H7 (cell line): ENCODE results near the gene TBP. TPM values are rescaled to one million over a fixed set of nuclear protein-coding genes. Genes with fewer than 3 reads are reported as not detected.
"Not testable (repeated sequence)": the region's sequence is repeated elsewhere in the genome, so short reads cannot be mapped to it uniquely, and the experiment has no call there.

Experiments used
- DNase-seq: peaks from one replicate; pipeline ENCODE4 v3.0.0; 2012
- H3K27me3 ChIP-seq: 2 replicates; pipeline ENCODE4 v1.6.0; 2011; ENCODE audit warnings: mild to moderate bottlenecking, low read length; ENCODE audit not compliant: control insufficient read depth, insufficient read depth
- H3K36me3 ChIP-seq: replicated peaks from 2 replicates; pipeline ENCODE4 v1.5.1; 2011; ENCODE audit warnings: low read length; ENCODE audit not compliant: control insufficient read depth, insufficient read depth
- H3K4me3 ChIP-seq: 2 replicates; pipeline ENCODE4 v1.5.1; 2011; ENCODE audit warnings: low read depth, mild to moderate bottlenecking, control low read depth, low read length, moderate library complexity; ENCODE audit not compliant: insufficient read depth
- total RNA-seq: library from RNA; depleted of rRNA; stranded (reverse); fragments of >200 nt; shearing (Covaris generic); gene quantifications from 2 replicates; pipeline ENCODE4 v1.2.3, GENCODE V29; 2014; rRNA removed

Gene TBP
- total RNA-seq, result 20.8 and 23.4 TPM in 2 replicates

DNA sequence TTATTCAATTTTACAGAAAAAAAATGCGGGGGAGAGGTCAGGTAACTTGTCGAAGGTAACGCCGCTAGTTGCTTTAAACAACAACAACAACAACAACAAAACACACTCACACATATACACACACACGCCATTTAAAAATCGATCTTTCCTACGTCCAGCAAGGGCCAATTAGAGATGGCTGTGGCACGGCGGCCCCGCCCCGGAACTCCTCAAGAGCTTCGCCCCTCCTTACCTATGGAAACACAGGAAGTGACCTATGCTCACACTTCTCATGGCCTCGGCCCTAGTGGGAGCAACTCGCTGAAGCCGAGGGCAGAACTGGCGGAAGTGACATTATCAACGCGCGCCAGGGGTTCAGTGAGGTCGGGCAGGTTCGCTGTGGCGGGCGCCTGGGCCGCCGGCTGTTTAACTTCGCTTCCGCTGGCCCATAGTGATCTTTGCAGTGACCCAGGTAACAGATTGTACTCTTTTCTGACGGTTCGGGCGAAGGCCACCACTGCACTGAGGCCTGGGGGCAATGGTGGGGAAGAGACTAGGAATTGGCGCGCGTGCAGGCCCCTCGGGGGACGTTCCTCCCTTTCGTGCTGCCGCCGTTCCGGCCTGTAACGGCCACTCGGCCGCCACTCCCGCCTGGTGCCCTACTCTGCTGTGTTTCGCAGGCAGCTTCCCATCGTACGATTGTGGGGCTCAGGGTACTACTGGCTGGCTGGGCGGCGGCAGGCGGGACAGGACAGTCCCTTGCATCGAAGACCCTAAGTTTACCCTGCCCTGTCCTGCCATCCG, at the start of gene TBP:
Gene TBP, plus strand, starts transcription at position 357 of the 783 bp plus-strand sequence. CDS start 2,661 bp downstream, outside the sequence.
- peaks cover 4% of the 10 kb centered on the region; the same call in 1 of the 2 replicates for H3K36me3 ChIP-seq
- H3K27me3 ChIP-seq, result no peaks in the 10 kb centered on the region
- H3K4me3 ChIP-seq, result peak within 1 kb of the TSS; percentile 85
- peak; percentile 91 for DNase-seq

- Histone ChIP-seq H3K36me3 (no peaks in the 10 kb centered on the region), H3K4me3 (no peak overlapping the region), H3K27me3 (no peaks in the 10 kb centered on the region; the same call in 1 of the 2 replicates)
- no peak for DNase-seq
Measured at GRCh38 chr6:170504479-170504878, 49.7 kb upstream of the TBP start.

DNA sequence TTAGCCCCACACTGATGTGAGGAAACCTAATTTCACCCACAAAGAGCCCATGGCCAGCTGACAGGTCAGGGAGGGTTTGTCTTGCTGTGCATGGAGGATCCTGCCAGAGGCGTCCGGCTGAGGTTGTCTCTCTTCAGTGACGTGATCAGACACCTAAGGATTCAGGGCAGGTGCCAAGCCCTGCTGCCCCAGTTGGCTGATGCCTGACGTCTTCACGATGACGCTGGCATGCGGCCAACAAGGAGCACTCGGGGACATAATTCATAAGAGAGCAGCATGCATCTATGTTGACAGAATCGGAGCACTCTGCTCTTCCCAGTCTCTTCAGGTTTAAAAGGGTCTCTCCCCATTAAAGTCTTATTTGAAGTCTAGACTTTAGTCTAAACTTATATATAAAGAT, 48.9 kb upstream of the TBP start:
- Histone ChIP-seq H3K27me3 (no peaks in the 10 kb centered on the region; the same call in 1 of the 2 replicates), H3K4me3 (no peak overlapping the region), H3K36me3 (no peaks in the 10 kb centered on the region)
- DNase-seq, result no peak

- no peak for DNase-seq
- no peak overlapping the region for H3K4me3 ChIP-seq
- no peaks in the 10 kb centered on the region; the same call in 1 of the 2 replicates for H3K27me3 ChIP-seq
- H3K36me3 ChIP-seq, result no peaks in the 10 kb centered on the region
Measured at GRCh38 chr6:170506446-170506845, 47.7 kb upstream of the TBP start.

DNA sequence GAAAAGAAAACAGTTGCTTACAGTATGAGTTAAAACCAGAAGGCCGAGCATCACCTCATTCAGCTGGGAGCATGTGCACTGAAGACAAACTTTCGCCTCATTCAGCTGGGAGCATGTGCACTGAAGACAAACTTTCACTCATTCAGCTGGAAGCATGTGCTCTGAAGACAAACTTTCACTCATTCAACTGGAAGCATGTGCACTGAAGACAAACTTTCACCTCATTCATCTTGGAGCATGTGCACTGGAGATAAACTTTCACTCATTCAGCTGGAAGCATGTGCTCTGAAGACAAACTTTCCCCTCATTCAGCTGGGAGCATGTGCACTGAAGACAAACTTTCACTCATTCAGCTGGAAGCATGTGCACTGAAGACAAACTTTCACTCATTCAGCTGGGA, 46.4 kb upstream of the TBP start:
- not testable (repeated sequence) for H3K27me3 ChIP-seq, DNase-seq, H3K4me3 ChIP-seq, H3K36me3 ChIP-seq

GRCh38 chr6:170508275-170508674, 45.9 kb upstream of the TBP start:
- DNase-seq, H3K36me3 ChIP-seq, H3K4me3 ChIP-seq, H3K27me3 ChIP-seq: not testable (repeated sequence)

DNA sequence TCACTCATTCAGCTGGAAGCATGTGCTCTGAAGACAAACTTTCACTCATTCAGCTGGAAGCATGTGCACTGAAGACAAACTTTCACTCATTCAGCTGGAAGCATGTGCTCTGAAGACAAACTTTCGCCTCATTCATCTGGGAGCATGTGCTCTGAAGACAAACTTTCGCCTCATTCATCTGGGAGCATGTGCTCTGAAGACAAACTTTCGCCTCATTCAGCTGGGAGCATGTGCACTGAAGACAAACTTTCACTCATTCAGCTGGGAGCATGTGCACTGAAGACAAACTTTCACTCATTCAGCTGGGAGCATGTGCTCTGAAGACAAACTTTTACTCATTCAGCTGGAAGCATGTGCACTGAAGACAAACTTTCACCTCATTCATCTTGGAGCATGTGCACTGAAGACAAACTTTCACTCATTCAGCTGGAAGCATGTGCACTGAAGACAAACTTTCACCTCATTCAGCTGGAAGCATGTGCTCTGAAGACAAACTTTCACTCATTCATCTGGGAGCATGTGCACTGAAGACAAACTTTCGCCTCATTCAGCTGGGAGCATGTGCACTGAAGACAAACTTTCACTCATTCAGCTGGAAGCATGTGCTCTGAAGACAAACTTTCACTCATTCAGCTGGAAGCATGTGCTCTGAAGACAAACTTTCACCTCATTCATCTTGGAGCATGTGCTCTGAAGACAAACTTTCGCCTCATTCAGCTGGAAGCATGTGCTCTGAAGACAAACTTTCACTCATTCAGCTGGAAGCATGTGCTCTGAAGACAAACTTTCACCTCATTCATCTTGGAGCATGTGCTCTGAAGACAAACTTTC, 45.1 kb upstream of the TBP start:
- not testable (repeated sequence) for H3K4me3 ChIP-seq, DNase-seq, H3K27me3 ChIP-seq

DNA sequence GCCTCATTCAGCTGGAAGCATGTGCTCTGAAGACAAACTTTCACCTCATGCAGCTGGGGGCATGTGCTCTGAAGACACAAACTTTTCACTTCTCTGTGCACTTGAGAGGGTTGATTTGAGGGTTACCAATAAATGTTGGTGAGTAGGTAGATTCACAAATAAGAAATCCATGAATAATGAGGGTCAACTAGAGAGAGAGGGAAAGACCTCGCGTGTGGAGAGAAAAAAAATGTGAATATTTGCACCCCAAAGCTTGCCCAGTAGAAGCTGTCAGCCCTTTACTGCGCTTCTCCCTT, 44.5 kb upstream of the TBP start:
- Histone ChIP-seq H3K4me3 (no peak overlapping the region), H3K27me3 (no peaks in the 10 kb centered on the region), H3K36me3 (no peaks in the 10 kb centered on the region)
- no peak for DNase-seq

More for the DNA sequence above, 45.1 kb upstream of the TBP start:
- H3K36me3 ChIP-seq, result not testable (repeated sequence)

GRCh38 chr6:170510631-170511030, 43.5 kb upstream of the TBP start:
- H3K4me3 ChIP-seq, result no peak overlapping the region
- no peak for DNase-seq
- no peaks in the 10 kb centered on the region for H3K36me3 ChIP-seq
- no peaks in the 10 kb centered on the region for H3K27me3 ChIP-seq

DNA sequence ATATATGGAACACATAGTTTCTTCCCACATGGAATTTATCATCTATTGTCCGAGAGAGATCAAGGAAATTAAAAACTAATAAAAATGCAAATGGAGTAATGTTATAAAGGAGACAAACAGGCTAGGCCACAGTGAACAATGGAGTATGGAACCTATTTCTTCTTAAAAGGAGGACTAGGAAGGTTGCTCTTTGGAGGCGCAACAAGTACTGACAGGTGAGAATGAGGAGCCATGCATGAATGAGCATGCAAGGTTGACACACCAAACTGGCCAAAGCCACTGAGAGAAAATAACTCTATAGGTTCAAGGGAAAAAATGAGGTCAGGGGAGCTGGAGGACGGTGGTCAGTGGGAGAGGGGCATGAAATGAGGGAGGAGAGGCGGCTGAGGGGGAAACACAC, 41.9 kb upstream of the TBP start:
- Histone ChIP-seq H3K27me3 (no peaks in the 10 kb centered on the region), H3K4me3 (no peak overlapping the region), H3K36me3 (no peaks in the 10 kb centered on the region)
- DNase-seq, result no peak

GRCh38 chr6:170514908-170515307, 39.3 kb upstream of the TBP start:
- Histone ChIP-seq H3K4me3 (no peak overlapping the region), H3K27me3 (no peaks in the 10 kb centered on the region), H3K36me3 (no peaks in the 10 kb centered on the region)
- DNase-seq, result no peak

- Histone ChIP-seq H3K27me3 (no peaks in the 10 kb centered on the region), H3K36me3 (no peaks in the 10 kb centered on the region), H3K4me3 (no peak overlapping the region)
- DNase-seq, result peak; percentile 55
Measured at GRCh38 chr6:170516783-170517616, 37.2 kb upstream of the TBP start.

DNA sequence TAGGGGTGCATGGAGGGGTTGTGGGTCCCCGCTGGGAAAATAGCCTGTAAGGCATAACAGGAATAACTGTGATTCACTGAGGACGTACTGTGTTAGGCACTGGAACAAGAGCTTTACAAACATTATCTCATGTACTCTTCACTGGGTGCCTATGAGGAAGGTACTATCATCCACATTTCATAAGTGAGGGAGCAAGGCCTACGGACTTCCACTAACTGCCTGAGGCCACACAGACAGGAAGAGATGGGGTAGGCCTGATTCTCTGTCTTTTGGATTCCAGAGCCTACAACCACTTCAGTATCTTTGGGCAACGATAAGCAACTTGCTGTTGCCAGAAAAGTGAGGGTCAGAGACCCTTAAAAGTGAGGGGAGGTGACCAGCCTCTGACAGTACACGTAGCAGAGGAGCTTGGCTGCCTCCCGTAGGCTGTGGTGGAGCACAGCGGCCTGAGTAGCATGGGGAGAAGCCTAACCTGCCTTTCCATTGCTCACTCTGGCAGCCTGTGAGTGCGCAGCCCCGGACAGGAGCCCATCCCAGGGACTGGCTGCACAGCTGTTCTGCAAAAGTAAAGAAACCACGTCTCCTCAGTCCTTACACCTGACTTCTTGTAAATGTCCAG, 31.5 kb upstream of the TBP start:
- Histone ChIP-seq H3K4me3 (no peak overlapping the region), H3K36me3 (no peaks in the 10 kb centered on the region), H3K27me3 (no peaks in the 10 kb centered on the region)
- peak; percentile 48 for DNase-seq
